DND-41 (cell line): ENCODE results near the gene CD300A.

ENCODE experiments used
- ATAC-seq: fragments of 200-7000 bp; cut with Tn5 transposase; 3 replicates; pipeline ENCODE4 v1.9.1; 2021; ENCODE audit warnings: low read depth; ENCODE audit not compliant: insufficient read depth
- DNase-seq: peaks from one replicate; pipeline ENCODE4 v3.0.0-alpha.2; 2020
- H2AFZ ChIP-seq: 2 replicates; pipeline ENCODE4 v1.6.0; 2012; ENCODE audit warnings: low read depth, low read length
- H3K27ac ChIP-seq: 2 replicates; pipeline ENCODE4 v1.5.1; 2012; ENCODE audit warnings: low read length, inconsistent platforms
- H3K27me3 ChIP-seq: fragments of 200-600 bp; sonication (generic); 2 replicates; pipeline ENCODE4 v1.6.0; 2012; ENCODE audit warnings: low read length, mild to moderate bottlenecking, inconsistent platforms; ENCODE audit not compliant: insufficient read depth, poor library complexity
- H3K36me3 ChIP-seq: 2 replicates; pipeline ENCODE4 v1.5.1; 2012; ENCODE audit warnings: low read length, inconsistent platforms; ENCODE audit not compliant: insufficient read depth
- H3K4me1 ChIP-seq: 2 replicates; pipeline ENCODE4 v1.5.1; 2012; ENCODE audit warnings: mild to moderate bottlenecking, low read length; ENCODE audit not compliant: insufficient read depth
- H3K4me2 ChIP-seq: 2 replicates; pipeline ENCODE4 v1.6.0; 2012; ENCODE audit warnings: mild to moderate bottlenecking, moderate library complexity, low read length, inconsistent platforms; ENCODE audit not compliant: insufficient read depth
- H3K4me3 ChIP-seq, 2 experiments: fragments of 200-600 bp in 1 of 2; shearing (Covaris generic) in 1 of 2; 2 replicates each; pipeline ENCODE4 v1.5.1; 2012 to 2016; ENCODE audit warnings: inconsistent platforms in 2 of 2, low read length in 2 of 2, mild to moderate bottlenecking in 2 of 2, low read depth in 1 of 2, moderate library complexity in 1 of 2
- H3K79me2 ChIP-seq: 2 replicates; pipeline ENCODE4 v1.6.0; 2012; ENCODE audit warnings: low read length, inconsistent platforms; ENCODE audit not compliant: insufficient read depth
- H3K9ac ChIP-seq: 2 replicates; pipeline ENCODE4 v1.6.0; 2012; ENCODE audit warnings: low read depth, mild to moderate bottlenecking, inconsistent platforms, low read length, moderate library complexity
- H3K9me3 ChIP-seq: 2 replicates; pipeline ENCODE4 v1.5.1; 2012; ENCODE audit warnings: low read length, moderate library complexity, mild to moderate bottlenecking, inconsistent platforms; ENCODE audit not compliant: insufficient read depth, severe bottlenecking
- H4K20me1 ChIP-seq: 2 replicates; pipeline ENCODE4 v1.6.0; 2012; ENCODE audit warnings: low read length; ENCODE audit not compliant: insufficient read depth
- EZH2 ChIP-seq: IDR thresholded peaks from 3 replicates; pipeline ENCODE4 v1.6.1; 2012; ENCODE audit warnings: borderline replicate concordance, low read depth, mild to moderate bottlenecking, moderate library complexity, low read length, inconsistent platforms; ENCODE audit not compliant: severe bottlenecking
- TF ChIP-seq, protein P1 (sequence below): IDR thresholded peaks from 2 replicates; pipeline ENCODE4 v1.5.1; 2012; ENCODE audit warnings: borderline replicate concordance, low read length, moderate library complexity, mild to moderate bottlenecking; ENCODE audit not compliant: poor library complexity, severe bottlenecking; ENCODE audit errors: extremely low read depth

CD300A gene

DNA sequence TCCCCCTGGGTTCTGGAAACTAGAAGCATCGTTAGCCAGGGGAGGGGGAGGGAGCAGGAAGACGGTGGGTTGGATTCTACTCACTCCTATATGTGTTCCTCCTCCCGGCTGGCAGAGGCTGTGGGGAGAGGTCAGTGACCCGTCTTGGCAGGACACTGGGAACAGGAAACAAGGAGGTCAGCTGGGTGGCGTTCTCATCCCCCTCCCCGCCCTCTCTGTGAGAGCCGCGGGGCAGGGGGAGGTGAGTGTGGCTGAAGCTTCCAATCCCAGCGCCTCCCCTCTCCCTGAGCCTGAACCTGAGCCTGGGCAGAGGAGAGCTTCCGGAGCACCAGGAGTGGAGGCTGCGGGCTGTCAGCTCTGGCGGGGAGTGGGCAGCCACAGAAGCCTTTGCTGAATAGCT, 22.0 kb upstream of the CD300A start:
- no peak overlapping the region for H3K4me2 ChIP-seq
- H3K27me3 ChIP-seq: no peaks in the 10 kb centered on the region
- H3K4me1 ChIP-seq: no peaks in the 10 kb centered on the region
- H2AFZ ChIP-seq: no peak overlapping the region
- H3K27ac ChIP-seq: no peak overlapping the region
- no peaks in the 10 kb centered on the region for H3K79me2 ChIP-seq
- no peak for TF ChIP-seq EZH2
- TF ChIP-seq, protein P1, sequence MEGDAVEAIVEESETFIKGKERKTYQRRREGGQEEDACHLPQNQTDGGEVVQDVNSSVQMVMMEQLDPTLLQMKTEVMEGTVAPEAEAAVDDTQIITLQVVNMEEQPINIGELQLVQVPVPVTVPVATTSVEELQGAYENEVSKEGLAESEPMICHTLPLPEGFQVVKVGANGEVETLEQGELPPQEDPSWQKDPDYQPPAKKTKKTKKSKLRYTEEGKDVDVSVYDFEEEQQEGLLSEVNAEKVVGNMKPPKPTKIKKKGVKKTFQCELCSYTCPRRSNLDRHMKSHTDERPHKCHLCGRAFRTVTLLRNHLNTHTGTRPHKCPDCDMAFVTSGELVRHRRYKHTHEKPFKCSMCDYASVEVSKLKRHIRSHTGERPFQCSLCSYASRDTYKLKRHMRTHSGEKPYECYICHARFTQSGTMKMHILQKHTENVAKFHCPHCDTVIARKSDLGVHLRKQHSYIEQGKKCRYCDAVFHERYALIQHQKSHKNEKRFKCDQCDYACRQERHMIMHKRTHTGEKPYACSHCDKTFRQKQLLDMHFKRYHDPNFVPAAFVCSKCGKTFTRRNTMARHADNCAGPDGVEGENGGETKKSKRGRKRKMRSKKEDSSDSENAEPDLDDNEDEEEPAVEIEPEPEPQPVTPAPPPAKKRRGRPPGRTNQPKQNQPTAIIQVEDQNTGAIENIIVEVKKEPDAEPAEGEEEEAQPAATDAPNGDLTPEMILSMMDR: no peak
- peaks cover 2% of the 10 kb centered on the region for H3K9me3 ChIP-seq
- DNase-seq (no peak), ATAC-seq (no peak)
- no peak overlapping the region for H3K4me3 ChIP-seq
- H4K20me1 ChIP-seq: no peaks in the 10 kb centered on the region; the same call in 1 of the 2 replicates
- H3K36me3 ChIP-seq: no peaks in the 10 kb centered on the region
- no peak overlapping the region for H3K9ac ChIP-seq

DNA sequence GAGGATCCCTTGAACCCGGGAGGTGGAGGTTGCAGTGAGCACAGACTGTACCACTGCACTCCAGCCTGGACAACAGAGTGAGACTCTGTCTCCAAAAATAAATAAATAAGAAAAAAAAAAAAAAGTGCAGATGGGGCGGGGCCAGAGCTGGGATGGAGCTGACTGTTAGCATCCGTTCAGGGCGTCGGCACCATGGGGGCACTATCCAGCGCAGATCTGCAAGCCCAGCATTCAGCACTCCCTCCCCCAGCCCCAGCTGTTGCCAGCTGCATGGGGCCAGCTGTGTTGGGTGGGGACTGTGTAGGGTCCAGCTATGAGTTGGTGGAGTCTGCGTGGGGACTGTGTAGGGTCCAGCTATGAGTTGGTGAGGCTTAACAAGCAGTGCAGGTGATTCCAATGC, 21.3 kb upstream of the CD300A start:
- Histone ChIP-seq H3K36me3 (no peaks in the 10 kb centered on the region), H3K4me1 (no peaks in the 10 kb centered on the region), H3K4me2 (no peak overlapping the region), H3K4me3 (no peak overlapping the region), H3K27me3 (peaks cover 6% of the 10 kb centered on the region), H2AFZ (no peak overlapping the region), H3K79me2 (no peaks in the 10 kb centered on the region), H3K27ac (no peak overlapping the region), H3K9me3 (no peaks in the 10 kb centered on the region), H3K9ac (no peak overlapping the region), H4K20me1 (peaks cover 6% of the 10 kb centered on the region; the same call in 1 of the 2 replicates)
- DNase-seq (no peak), ATAC-seq (no peak)
- TF ChIP-seq, protein P1: no peak
- TF ChIP-seq EZH2: no peak

DNA sequence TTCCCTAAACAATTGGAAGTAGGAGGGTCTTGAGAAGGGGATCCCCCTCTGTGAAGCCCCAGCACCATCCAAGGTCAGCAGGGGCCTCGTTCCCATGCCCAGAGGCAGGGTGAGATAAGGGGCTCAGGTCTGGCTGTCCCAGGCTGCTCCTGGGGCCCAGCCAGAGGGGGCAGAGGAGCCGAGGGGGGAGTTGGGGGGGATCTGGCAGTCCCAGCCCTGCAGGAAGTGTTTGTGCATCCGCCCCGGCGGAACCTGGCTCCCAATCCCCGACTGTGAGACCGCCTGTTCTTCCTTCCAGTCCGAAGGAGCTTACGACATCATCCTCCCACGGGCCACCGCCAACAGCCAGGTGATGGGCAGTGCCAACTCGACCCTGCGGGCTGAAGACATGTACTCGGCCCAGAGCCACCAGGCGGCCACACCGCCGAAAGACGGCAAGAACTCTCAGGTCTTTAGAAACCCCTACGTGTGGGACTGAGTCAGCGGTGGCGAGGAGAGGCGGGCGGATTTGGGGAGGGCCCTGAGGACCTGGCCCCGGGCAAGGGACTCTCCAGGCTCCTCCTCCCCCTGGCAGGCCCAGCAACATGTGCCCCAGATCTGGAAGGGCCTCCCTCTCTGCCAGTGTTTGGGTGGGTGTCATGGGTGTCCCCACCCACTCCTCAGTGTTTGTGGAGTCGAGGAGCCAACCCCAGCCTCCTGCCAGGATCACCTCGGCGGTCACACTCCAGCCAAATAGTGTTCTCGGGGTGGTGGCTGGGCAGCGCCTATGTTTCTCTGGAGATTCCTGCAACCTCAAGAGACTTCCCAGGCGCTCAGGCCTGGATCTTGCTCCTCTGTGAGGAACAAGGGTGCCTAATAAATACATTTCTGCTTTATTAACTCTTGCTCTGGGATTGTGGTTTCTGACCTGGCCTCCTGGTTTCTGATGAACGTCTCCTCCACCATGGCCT, 19.6 kb upstream of the CD300A start:
- H2AFZ ChIP-seq: no peak overlapping the region
- H4K20me1 ChIP-seq: peaks cover 7% of the 10 kb centered on the region; the same call in 1 of the 2 replicates
- TF ChIP-seq, protein P1: no peak
- TF ChIP-seq EZH2: no peak
- peaks cover under 1% of the 10 kb centered on the region for H3K4me1 ChIP-seq
- no peaks in the 10 kb centered on the region for H3K36me3 ChIP-seq
- H3K9ac ChIP-seq: no peak overlapping the region
- H3K4me3 ChIP-seq: no peak overlapping the region
- no peak overlapping the region for H3K27ac ChIP-seq
- no peak overlapping the region for H3K4me2 ChIP-seq
- ATAC-seq (no peak), DNase-seq (no peak)
- no peaks in the 10 kb centered on the region for H3K9me3 ChIP-seq
- H3K27me3 ChIP-seq: peaks cover 10% of the 10 kb centered on the region
- H3K79me2 ChIP-seq: no peaks in the 10 kb centered on the region
